HUDEP-2 (cell line): ENCODE data around the gene COMMD6.

ENCODE experiments used
- DNase-seq, 76 experiments: peaks; one replicate each; lab custom pipeline; 2025; ENCODE audit not compliant: unreplicated experiment in 76 of 76; lab: John Stamatoyannopoulos, UW

The COMMD6 gene

GRCh38 chr13:75533861-75534260 lies 3.8 kb downstream of the COMMD6 start:
- no peak for DNase-seq

- no peak for DNase-seq
Observed at GRCh38 chr13:75530549-75530961, 7.1 kb downstream of the COMMD6 start.

GRCh38 chr13:75521956-75522355 lies 15.7 kb downstream of the COMMD6 start:
- DNase-seq: no peak

- no peak for DNase-seq
Observed at GRCh38 chr13:75518439-75519088, 19.1 kb downstream of the COMMD6 start.

- DNase-seq: peak in 1 of 76 experiments; percentile 6
Observed at GRCh38 chr13:75514080-75514995, 23.3 kb downstream of the COMMD6 start.

- no peak for DNase-seq
Observed at GRCh38 chr13:75513271-75513670, 24.4 kb downstream of the COMMD6 start.

GRCh38 chr13:75512253-75512652 lies 25.4 kb downstream of the COMMD6 start:
- DNase-seq: no peak

- no peak for DNase-seq
Observed at GRCh38 chr13:75511051-75511625, 26.5 kb downstream of the COMMD6 start.

GRCh38 chr13:75508002-75508548 lies 29.6 kb downstream of the COMMD6 start:
- no peak for DNase-seq

GRCh38 chr13:75507027-75508001 lies 30.3 kb downstream of the COMMD6 start:
- DNase-seq: no peak

GRCh38 chr13:75506018-75506417 lies 31.6 kb downstream of the COMMD6 start:
- no peak for DNase-seq

GRCh38 chr13:75505327-75505726 lies 32.3 kb downstream of the COMMD6 start:
- DNase-seq: no peak

- DNase-seq: no peak
Observed at GRCh38 chr13:75495938-75496337, 41.7 kb downstream of the COMMD6 start.

GRCh38 chr13:75494491-75494890 lies 43.1 kb downstream of the COMMD6 start:
- no peak for DNase-seq

- no peak for DNase-seq
Observed at GRCh38 chr13:75493156-75493555, 44.5 kb downstream of the COMMD6 start.

GRCh38 chr13:75492389-75492788 lies 45.3 kb downstream of the COMMD6 start:
- DNase-seq: no peak

- DNase-seq: no peak
Observed at GRCh38 chr13:75491376-75491775, 46.3 kb downstream of the COMMD6 start.

- DNase-seq: peak in 60 of 76 experiments; percentile 1 to 83 (median 46)
Observed at GRCh38 chr13:75489502-75490263, 48.0 kb downstream of the COMMD6 start.
